HG02571 (cell line): ENCODE results near the gene NEURL3.
"Not testable (repeated sequence)": the region's sequence is repeated elsewhere in the genome, so short reads cannot be mapped to it uniquely, and the experiment has no call there.

Experiments used
- ATAC-seq: cut with Tn5 transposase; IDR thresholded peaks from one replicate; pipeline ENCODE4 v1.9.1; 2021; ENCODE audit warnings: mild to moderate bottlenecking, moderate library complexity; ENCODE audit not compliant: unreplicated experiment

Gene NEURL3

DNA sequence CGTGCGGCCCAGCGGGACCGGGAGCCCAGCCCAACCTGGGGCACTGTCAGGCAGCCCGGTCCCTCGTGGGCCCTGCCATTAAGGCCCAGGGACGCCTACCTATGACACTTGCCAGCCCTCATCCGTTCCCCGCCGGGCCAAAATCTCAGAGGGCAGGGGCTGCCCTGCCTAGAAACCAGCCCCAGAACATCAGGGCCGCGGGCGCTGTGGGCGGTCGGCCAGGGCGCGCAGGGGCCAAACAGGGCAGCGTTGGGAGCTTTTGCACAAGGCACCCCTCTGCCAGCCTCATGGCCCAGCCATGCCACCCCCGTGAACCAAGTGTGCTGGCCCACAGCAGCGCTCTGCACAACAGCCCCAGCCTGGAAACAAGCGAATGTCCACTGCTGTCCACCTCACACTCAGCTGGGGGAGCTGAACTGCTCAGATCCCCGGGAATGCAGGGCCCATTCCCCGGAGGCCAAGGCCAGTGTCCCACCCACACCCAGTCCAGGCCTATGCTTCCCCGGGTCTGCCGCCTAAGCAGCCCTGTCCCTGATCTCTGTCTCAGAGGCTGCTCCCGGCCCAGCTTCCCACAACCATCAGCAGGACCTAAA lies 3.5 kb upstream of the NEURL3 start:
- ATAC-seq = no peak

DNA sequence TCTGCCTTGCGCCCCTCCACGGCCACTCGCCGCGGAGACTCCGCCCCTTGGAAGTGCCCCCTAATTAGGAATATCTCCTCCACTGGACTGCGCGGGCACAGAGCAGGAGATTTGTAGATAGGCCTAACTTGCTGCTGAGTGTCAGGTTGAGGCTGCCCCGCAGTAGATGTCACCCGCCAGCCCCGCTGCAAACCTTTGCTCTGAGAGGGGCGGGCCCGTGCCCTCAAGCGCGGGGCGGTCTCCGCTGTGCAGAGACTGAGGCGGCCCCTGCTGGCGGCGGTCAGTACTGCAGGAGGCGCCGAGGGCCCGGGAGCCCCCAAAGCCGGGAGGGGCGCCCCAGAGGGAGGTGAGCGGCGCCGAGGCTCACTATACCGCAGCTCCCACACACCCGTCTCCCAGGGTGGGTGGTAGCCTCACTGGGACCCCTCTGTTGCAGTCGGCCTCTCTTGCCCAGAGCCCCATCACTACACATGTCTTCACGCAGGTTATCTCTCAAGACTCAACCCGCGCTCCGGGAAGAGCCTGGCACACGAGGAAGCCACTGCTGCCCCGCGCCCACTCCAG lies 2.9 kb upstream of the NEURL3 start:
- peak; percentile 48 for ATAC-seq

DNA sequence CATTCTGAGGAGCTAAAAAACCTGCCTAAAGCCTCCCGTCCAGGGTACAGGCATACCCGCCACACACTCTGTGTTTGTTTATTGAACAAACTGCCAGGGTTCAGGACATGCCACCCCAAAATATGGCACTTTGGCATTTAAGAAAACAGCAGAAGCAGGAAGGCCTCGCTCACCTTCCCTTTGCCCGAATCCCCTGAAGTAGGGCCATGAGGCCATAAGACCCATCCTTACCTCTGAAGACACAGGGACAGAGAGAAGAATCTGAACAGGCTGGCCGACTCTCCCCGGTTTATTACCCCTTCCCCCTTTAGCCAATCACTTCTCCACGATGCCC lies 1.7 kb upstream of the NEURL3 start:
- ATAC-seq = no peak

DNA sequence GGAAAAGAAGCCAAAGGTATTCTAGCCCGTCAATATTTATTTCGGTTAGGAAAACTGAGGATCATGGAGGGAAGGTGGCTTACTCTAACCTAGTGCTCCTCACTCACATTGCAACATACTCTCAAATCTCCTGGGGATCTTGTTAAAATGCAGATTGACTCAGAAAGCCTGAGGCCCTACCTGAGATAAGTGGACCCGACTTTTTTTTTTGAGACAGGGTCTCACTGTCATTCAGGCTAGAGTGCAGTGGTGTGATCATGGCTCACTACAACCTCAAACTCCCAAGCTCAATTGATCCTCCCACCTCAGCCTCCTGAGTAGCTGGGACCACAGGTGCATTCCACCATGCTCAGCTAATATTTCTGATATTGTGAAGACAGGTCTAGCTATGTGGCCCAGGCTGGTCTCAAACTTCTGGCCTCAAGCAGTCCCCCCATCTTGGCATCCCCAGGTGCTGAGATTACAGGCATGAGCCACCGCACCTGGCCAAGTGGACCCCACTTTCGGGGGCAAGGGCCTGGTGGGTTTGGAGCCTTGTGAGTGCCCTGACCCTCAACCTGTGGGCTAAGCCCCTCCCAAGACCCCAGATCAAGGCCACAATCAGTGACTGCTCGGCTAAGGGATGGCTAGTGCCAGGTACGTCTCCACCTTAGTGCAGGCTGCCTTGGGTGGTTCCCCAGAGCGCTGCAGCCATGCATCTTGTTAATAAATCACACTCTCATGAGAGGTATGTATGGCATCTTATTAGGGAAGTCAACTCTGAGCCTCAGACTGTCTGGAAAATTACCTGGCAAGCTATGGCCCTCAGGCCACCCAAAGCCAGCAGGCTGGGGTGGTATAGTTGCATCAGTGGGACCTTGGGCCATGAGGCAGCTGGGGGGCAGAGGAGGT lies 1.1 kb upstream of the NEURL3 start:
- ATAC-seq = no peak

DNA sequence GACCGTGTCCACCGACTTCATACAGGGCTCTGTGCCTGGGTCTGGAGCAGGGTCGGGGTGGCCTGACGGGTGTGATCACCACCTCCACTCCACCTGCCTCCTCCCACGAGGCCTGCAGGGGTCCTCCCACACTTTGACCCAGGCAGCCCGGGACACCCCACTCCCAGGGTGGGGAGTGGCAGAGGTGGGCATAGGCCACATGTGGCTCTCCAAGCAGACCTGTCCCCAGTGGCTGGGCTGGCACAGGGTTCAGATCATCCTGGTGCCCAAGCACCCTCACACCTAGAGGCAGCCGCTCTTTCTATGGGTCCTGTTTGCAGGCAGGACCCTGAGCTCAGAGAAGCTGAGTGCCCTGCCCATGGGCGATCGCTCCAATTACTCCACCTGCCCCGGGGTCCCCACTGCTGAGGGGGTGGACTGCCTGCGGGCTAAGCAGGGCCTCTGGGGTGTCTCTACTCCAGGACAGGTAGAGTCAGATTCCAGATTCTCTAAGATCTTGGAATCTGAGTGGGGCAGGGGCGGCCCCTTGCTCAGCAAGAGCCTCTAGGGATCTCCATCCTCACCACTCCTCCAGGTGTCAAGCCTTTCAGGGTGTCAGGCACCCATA lies 1.4 kb downstream of the NEURL3 start:
- ATAC-seq = no peak

GRCh38 chr2:96502891-96503636 lies 2.1 kb downstream of the NEURL3 start:
- no peak for ATAC-seq

DNA sequence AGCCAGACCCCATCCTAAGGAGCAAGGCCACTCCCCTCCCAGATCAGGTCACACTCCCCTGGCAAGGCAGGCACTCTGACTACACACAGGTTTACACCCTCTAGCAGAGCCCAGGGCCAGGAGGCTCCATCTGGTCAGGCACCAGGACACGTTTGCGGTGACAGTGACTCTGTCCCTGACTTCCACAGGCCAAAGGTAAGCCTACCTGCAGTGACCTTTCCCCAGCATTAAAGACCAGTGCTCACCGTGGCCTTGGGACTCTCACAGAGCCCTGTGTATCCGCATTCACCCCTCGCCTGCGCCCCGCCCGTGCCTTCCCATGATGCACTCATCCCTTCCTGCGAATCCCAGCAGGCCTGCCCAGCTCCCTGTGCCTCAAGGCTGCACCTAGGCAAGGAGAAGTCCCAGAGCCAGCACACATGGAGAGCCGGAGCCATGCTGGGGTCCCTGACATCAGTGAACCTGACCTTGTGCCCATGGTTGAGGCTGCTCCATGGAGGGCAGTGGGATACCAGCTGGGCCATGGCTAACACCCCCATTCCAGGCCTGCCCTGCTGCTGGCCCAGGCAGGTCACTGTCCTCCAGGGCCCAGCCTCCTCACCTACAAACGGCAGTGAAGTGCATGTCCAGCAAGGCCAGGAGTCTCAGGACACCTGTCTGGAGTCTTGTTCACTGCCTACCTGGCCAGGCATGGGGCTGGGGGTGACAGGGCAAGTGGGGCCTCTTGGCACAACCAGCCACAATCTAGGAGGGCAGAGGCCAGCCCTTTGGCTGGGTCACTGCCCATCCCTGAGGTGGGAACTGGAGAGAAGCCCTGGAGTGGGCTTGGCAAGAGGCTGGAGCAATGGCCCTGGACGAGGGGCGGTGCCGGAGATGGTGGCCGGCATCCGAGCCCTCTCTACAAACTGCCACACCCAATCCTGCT lies 3.0 kb downstream of the NEURL3 start:
- ATAC-seq = no peak

GRCh38 chr2:96501471-96501874 lies 3.7 kb downstream of the NEURL3 start:
- no peak for ATAC-seq

DNA sequence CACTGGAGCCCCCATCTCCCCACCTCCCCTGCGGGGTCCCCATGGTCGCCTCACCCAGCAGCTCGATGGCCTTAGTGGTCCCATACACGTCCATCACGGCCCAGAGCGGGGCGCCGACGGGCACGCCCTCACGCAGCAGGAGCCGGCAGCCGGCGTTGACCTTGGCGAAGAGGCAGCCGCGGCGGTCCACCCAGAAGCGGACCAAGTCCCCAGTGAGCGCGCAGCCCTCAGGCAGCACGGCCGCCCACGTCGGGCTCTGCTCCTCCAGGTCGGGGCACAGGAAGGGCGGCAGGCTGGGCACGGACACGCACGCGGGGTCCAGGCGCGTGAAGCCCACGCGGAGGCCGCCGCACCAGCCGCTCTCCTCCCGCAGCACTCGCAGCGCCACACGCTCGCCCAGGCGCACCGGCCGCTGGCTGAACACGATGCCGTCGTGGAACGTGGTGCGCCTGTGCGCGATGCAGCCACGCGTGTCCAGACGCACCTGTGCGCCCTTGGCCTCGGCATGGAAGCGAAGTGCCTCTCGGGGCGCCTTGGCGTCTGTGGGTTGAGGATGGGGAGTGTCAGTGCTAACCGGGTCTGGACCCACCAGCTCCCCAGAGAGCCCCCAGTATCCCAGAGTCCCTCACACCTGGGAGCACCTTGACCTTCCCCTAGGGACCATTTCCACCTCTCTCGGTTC lies 4.6 kb downstream of the NEURL3 start:
- ATAC-seq = no peak

GRCh38 chr2:96499061-96499960 lies 5.8 kb downstream of the NEURL3 start:
- no peak for ATAC-seq

DNA sequence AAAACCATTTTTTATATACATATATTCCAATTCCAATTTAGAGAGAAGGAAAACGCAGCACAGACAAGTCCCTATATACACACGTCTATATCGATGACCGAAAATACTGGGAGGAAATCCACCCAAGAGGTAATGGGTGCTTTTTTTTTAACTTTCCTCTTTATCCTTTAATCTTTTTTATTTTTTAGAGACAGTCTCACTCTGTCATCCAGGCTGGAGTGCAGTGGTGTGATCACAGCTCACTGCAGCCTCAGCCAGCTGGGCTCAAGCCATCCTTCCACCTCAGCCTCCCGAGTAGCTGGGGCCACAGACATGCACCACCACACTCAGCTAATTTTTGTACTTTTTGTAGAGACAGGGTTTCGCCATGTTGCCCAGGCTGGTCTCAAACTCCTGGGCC lies 6.5 kb downstream of the NEURL3 start:
- ATAC-seq = not testable (repeated sequence)

- no peak for ATAC-seq
Observed at GRCh38 chr2:96498021-96498431, 7.1 kb downstream of the NEURL3 start.

DNA sequence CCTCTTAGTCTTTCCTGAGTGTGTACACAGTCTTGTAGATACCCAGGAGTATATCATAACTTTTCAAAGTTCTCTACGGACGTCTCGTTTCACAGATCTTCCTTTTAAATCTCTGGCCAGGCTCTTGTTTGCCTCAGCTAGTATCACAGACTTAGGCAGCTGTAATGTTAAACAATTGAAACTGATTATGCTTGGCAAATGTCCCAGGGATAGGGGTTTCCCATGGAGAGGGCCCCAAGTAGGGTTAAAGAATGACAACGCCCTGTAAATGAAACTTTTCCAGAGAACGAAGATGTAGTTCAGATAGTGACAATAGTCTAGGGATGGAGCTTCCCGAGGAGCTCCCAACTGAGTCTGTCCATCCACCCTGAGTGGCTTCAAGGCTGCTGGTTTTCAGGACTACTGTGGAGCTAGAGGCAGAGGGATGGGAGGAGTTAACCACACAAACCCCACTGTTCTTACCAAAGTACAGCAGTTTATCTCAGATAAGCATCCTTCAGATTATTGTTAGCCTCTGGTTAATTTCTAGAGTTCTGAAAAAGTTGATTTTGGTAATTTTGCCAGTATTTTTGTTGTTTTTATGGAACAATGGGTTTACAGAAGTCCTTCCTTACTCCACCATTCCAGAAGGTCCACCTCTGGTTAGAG lies 9.1 kb downstream of the NEURL3 start:
- no peak for ATAC-seq

DNA sequence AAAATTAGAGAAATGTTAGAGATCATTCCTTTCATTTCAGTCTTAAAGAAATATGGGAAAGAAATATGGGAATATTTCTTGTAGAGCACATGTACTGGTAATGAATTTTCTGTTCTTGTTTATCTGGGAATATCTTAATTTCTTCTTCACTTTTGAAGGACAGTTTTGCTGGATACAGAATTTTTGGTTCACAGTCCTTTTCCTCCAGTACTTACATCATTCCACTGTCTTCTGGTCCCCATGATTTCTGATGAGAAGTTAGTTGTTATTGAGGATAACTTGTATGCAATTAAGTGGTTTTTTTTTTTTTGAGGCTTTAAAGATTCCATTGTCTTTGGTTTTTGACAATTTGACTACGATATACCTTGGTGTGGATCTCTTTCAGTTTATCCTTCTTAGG lies 11.0 kb downstream of the NEURL3 start:
- ATAC-seq = no peak

GRCh38 chr2:96493072-96493471 lies 12.1 kb downstream of the NEURL3 start:
- ATAC-seq = no peak

GRCh38 chr2:96491860-96492497 lies 13.2 kb downstream of the NEURL3 start:
- ATAC-seq = no peak

DNA sequence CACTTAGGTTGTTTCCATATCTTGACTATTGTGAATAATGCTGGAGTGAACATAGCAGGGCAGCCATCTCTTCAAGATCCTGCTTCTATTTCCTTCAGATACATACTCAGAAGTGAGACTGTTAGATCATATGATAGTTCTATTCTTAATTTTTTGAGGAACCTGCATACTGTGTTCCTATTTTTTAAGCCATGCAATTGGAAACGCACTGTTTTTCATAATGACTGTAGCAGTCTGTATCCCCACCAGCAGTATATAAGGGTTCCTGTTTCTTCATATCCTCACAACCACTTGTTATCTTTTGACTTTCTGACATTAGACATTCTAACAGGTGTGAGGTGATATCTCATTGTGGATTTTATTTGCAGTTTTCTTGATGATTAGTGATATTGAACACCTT lies 15.5 kb downstream of the NEURL3 start:
- ATAC-seq = no peak

DNA sequence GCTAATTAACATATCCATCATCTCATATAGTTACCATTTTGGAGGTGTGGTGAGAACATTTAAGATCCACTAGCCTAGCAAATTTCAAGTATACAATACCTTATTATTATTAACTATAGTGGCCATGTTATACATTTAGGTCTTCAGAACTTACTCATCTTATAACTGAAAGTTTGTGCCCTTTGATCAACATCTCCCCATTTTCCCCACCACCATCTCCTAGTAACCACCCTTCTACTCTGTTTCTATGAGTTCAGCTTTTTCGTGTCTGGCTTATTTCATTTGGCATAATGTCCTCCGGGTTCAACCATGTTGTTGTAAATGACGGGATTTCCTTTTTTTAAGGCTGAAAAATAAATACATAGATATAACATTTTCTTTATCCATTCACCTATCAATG lies 15.9 kb downstream of the NEURL3 start:
- no peak for ATAC-seq
